ENCODE data around the gene ITGA7.

Gene ITGA7

DNA sequence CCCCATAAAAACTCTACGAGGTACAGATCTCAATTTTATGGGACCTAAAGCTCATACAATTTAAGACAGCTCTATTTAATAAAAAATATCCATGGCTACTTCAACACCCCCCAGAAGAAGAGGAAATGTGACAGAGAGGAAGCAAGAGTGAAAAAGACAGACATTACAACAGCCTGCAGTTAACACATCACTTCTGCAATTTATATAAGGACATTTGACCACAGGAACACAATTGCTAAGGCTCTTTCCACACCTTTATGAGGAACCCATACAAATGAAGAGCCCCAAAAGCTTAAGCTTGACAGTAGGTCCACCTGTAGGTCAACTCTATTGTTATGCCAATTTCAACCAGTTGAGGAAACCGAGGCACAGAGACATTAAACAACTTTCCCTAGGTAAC is 65.4 kb downstream of the ITGA7 start:
- Histone ChIP-seq H3K9me3 (ENCODE audit: control insufficient read depth, insufficient read depth, low read length) (peaks cover 8% of the 10 kb centered on the region), H4K20me1 (ENCODE audit: control insufficient read depth, insufficient read depth, low read depth, low read length) (no peaks in the 10 kb centered on the region), H3K27me3 (ENCODE audit: control insufficient read depth, low read length) (no peaks in the 10 kb centered on the region), H3K27ac (ENCODE audit: low read depth, low read length) (peak overlapping the region; percentile 83), H3K9me2 (replicated peaks; ENCODE audit: control insufficient read depth, low read length) (no peaks in the 10 kb centered on the region), H3K79me2 (ENCODE audit: control insufficient read depth, low read length) (no peaks in the 10 kb centered on the region), H3K4me3 (ENCODE audit: low read length) (peak overlapping the region; percentile 71), H3K36me3 (ENCODE audit: control insufficient read depth, low read length) (peaks cover 7% of the 10 kb centered on the region; the same call in 1 of the 2 replicates), H3F3A (ENCODE audit: control insufficient read depth, insufficient read depth) (0 out of 2 replicates have a peak, but pooled peaks cover 3% of the 10 kb centered on the region), H3K4me1 (ENCODE audit: control insufficient read depth, low read length) (peaks cover 42% of the 10 kb centered on the region), H3K4me2 (ENCODE audit: low read length) (peak overlapping the region; percentile 95)
- TF ChIP-seq, protein P1, sequence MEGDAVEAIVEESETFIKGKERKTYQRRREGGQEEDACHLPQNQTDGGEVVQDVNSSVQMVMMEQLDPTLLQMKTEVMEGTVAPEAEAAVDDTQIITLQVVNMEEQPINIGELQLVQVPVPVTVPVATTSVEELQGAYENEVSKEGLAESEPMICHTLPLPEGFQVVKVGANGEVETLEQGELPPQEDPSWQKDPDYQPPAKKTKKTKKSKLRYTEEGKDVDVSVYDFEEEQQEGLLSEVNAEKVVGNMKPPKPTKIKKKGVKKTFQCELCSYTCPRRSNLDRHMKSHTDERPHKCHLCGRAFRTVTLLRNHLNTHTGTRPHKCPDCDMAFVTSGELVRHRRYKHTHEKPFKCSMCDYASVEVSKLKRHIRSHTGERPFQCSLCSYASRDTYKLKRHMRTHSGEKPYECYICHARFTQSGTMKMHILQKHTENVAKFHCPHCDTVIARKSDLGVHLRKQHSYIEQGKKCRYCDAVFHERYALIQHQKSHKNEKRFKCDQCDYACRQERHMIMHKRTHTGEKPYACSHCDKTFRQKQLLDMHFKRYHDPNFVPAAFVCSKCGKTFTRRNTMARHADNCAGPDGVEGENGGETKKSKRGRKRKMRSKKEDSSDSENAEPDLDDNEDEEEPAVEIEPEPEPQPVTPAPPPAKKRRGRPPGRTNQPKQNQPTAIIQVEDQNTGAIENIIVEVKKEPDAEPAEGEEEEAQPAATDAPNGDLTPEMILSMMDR (IDR thresholded peaks at IDR 0.05; ENCODE audit: low read depth, low read length, poor library complexity, severe bottlenecking), result no peak
- TF ChIP-seq EZH2phosphoT487 (IDR thresholded peaks at IDR 0.05; ENCODE audit: borderline replicate concordance, low read length), result no peak

DNA sequence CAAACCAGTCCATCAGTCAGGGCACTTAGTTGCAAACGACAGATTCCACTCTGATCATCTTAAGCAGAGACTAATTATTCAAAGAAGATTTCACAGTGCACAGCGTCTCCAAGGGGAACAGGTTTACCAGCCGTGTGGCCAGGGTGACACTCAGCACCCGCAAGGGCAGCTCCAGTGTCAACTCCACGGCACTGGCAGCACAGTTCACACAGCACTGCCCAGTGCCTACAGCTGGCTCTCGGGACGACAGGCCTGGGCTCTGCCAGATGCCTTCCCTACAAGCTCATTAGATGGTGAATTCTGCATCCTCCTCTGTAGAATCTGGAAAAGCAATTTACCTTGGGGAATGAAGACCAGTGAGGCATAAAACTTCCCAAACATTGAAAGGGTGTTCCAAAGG is 66.1 kb downstream of the ITGA7 start:
- Histone ChIP-seq H3K9me3 (ENCODE audit: control insufficient read depth, insufficient read depth, low read length) (peaks cover 8% of the 10 kb centered on the region), H3K4me1 (ENCODE audit: control insufficient read depth, low read length) (peaks cover 38% of the 10 kb centered on the region), H4K20me1 (ENCODE audit: control insufficient read depth, insufficient read depth, low read depth, low read length) (no peaks in the 10 kb centered on the region), H3K4me3 (ENCODE audit: low read length) (peak overlapping the region; percentile 71), H3K9me2 (replicated peaks; ENCODE audit: control insufficient read depth, low read length) (no peaks in the 10 kb centered on the region), H3K27ac (ENCODE audit: low read depth, low read length) (peak overlapping the region; percentile 83), H3F3A (ENCODE audit: control insufficient read depth, insufficient read depth) (0 out of 2 replicates have a peak, but pooled peaks cover 3% of the 10 kb centered on the region), H3K27me3 (ENCODE audit: control insufficient read depth, low read length) (no peaks in the 10 kb centered on the region), H3K4me2 (ENCODE audit: low read length) (peak overlapping the region; percentile 95), H3K36me3 (ENCODE audit: control insufficient read depth, low read length) (peaks cover 7% of the 10 kb centered on the region; the same call in 1 of the 2 replicates), H3K79me2 (ENCODE audit: control insufficient read depth, low read length) (no peaks in the 10 kb centered on the region)
- no peak for TF ChIP-seq EZH2phosphoT487 (IDR thresholded peaks at IDR 0.05; ENCODE audit: borderline replicate concordance, low read length)
- TF ChIP-seq, protein P1 (IDR thresholded peaks at IDR 0.05; ENCODE audit: low read depth, low read length, poor library complexity, severe bottlenecking), result no peak

GRCh38 chr12:55637467-55637866 is 70.2 kb downstream of the ITGA7 start:
- Histone ChIP-seq H3K9me2 (replicated peaks; ENCODE audit: control insufficient read depth, low read length) (no peaks in the 10 kb centered on the region), H3K27me3 (ENCODE audit: control insufficient read depth, low read length) (no peaks in the 10 kb centered on the region), H4K20me1 (ENCODE audit: control insufficient read depth, insufficient read depth, low read depth, low read length) (no peaks in the 10 kb centered on the region), H3K36me3 (ENCODE audit: control insufficient read depth, low read length) (no peaks in the 10 kb centered on the region), H3F3A (ENCODE audit: control insufficient read depth, insufficient read depth) (no peaks in the 10 kb centered on the region), H3K4me2 (ENCODE audit: low read length) (no peak overlapping the region), H3K79me2 (ENCODE audit: control insufficient read depth, low read length) (no peaks in the 10 kb centered on the region), H3K4me3 (ENCODE audit: low read length) (no peak overlapping the region), H3K27ac (ENCODE audit: low read depth, low read length) (no peak overlapping the region), H3K9me3 (ENCODE audit: control insufficient read depth, insufficient read depth, low read length) (no peaks in the 10 kb centered on the region), H3K4me1 (ENCODE audit: control insufficient read depth, low read length) (peaks cover 14% of the 10 kb centered on the region)
- TF ChIP-seq EZH2phosphoT487 (IDR thresholded peaks at IDR 0.05; ENCODE audit: borderline replicate concordance, low read length), result no peak
- TF ChIP-seq, protein P1 (IDR thresholded peaks at IDR 0.05; ENCODE audit: low read depth, low read length, poor library complexity, severe bottlenecking), result no peak
